HCT116 (cell line): ENCODE results near the gene RTN4RL2. TPM values are rescaled to one million over a fixed set of nuclear protein-coding genes. Genes with fewer than 3 reads are reported as not detected.

Source experiments
- ATAC-seq: fragments of 200-7000 bp; cut with Tn5 transposase; 2 replicates; pipeline ENCODE4 v1.9.1; 2020; ENCODE audit warnings: mild to moderate bottlenecking, moderate library complexity
- BruUV-seq: library from RNA; stranded (reverse); fragments of 400-500 nt; replicated peaks from 2 replicates; lab custom pipeline; 2021; lab: Mats Ljungman, UMichigan
- CTCF ChIA-PET: fragments of 300-600 bp; sonication (Branson Sonifier 250); formaldehyde crosslinking; loops from one replicate; lab custom pipeline; 2021; ENCODE audit warnings: antibody characterized with exemption; lab: Charles Lee
- POLR2A ChIA-PET: fragments of 300-600, 350-600 bp; sonication (Branson Sonifier 250); formaldehyde crosslinking; loops from one replicate; lab custom pipeline; 2021; ENCODE audit warnings: antibody characterized with exemption; lab: Charles Lee
- RAD21 ChIA-PET, 2 experiments: fragments of 300-600 bp; sonication (Branson Sonifier 250); formaldehyde crosslinking; loops; one replicate each; lab custom pipeline; 2023; ENCODE audit warnings: low total read pairs in 2 of 2; ENCODE audit not compliant: uncharacterized antibody in 2 of 2, unreplicated experiment in 2 of 2, low non-redundant PET in 1 of 2; lab: Charles Lee
- DNase-seq: peaks from one replicate; pipeline ENCODE4 v3.0.0-alpha.2; 2010; ENCODE audit warnings: low read depth, low spot score
- H2AFZ ChIP-seq: fragments of 200-600 bp; shearing (Covaris generic), sonication (generic); 2 replicates; pipeline ENCODE4 v1.6.1; 2017; ENCODE audit warnings: low read depth, mixed run types, mixed read lengths, antibody characterized with exemption, low read length; ENCODE audit not compliant: poor library complexity, severe bottlenecking
- H3K27ac ChIP-seq: 2 replicates; pipeline ENCODE4 v1.5.1; 2012; ENCODE audit warnings: low read depth, low read length
- H3K27me3 ChIP-seq: fragments of 200-600 bp; sonication (generic); 2 replicates; pipeline ENCODE4 v1.6.1; 2016; ENCODE audit warnings: mixed run types, low read length, mixed read lengths; ENCODE audit not compliant: insufficient read depth
- H3K36me3 ChIP-seq, 2 experiments: fragments of 200-500 bp in 1 of 2; fragments of 200-600 bp in 1 of 2; sonication (Bioruptor generic) in 1 of 2; sonication (generic) in 1 of 2; 2 replicates each; pipeline versions ENCODE4 v1.5.1 to v1.6.1; 2014 to 2016; ENCODE audit warnings: low read length in 2 of 2, inconsistent platforms in 1 of 2, mixed read lengths in 1 of 2, mixed run types in 1 of 2; ENCODE audit not compliant: insufficient read depth in 2 of 2, control insufficient read depth in 1 of 2
- H3K4me1 ChIP-seq, 2 experiments: fragments of 200-600 bp in 1 of 2; sonication (generic) in 1 of 2; 2 replicates each; pipeline versions ENCODE4 v1.5.1 to v1.6.1; 2012 to 2017; ENCODE audit warnings: low read length in 2 of 2, inconsistent platforms in 1 of 2, mild to moderate bottlenecking in 1 of 2, mixed read lengths in 1 of 2, mixed run types in 1 of 2, moderate library complexity in 1 of 2; ENCODE audit not compliant: insufficient read depth in 2 of 2, control insufficient read depth in 1 of 2
- H3K4me2 ChIP-seq: fragments of 200-600 bp; sonication (generic); 2 replicates; pipeline ENCODE4 v1.6.1; 2017; ENCODE audit warnings: mixed run types, low read length, mixed read lengths
- H3K4me3 ChIP-seq, 2 experiments: fragments of 200-600 bp in 1 of 2; sonication (generic) in 1 of 2; replicated peaks in 1 of 2; 2 replicates each; pipeline ENCODE4 v1.5.1; 2011 to 2016; ENCODE audit warnings: low read length in 2 of 2, control low read depth in 1 of 2, low read depth in 1 of 2, mild to moderate bottlenecking in 1 of 2, mixed read lengths in 1 of 2, mixed run types in 1 of 2
- H3K79me2 ChIP-seq: fragments of 200-600 bp; sonication (generic); 2 replicates; pipeline ENCODE4 v1.6.1; 2017; ENCODE audit warnings: mild to moderate bottlenecking, mixed run types, low read length, moderate library complexity, mixed read lengths; ENCODE audit not compliant: insufficient read depth
- H3K9ac ChIP-seq: fragments of 200-600 bp; sonication (generic); 2 replicates; pipeline ENCODE4 v1.6.1; 2016; ENCODE audit warnings: low read length, mixed read lengths
- H3K9me2 ChIP-seq: fragments of 200-600 bp; sonication (generic), shearing (Covaris generic); 2 replicates; pipeline ENCODE4 v1.6.1; 2017; ENCODE audit warnings: mixed run types, mild to moderate bottlenecking, moderate library complexity; ENCODE audit not compliant: insufficient read depth
- H3K9me3 ChIP-seq, 2 experiments: fragments of 200-500 bp in 1 of 2; fragments of 200-600 bp in 1 of 2; sonication (Bioruptor generic) in 1 of 2; sonication (generic) in 1 of 2; 2 replicates each; pipeline ENCODE4 v1.6.1; 2014 to 2017; ENCODE audit warnings: low read length in 2 of 2, mixed read lengths in 2 of 2, inconsistent platforms in 1 of 2, low read depth in 1 of 2, mild to moderate bottlenecking in 1 of 2, mixed run types in 1 of 2, moderate library complexity in 1 of 2; ENCODE audit not compliant: control insufficient read depth in 1 of 2, insufficient read depth in 1 of 2
- H4K20me1 ChIP-seq: fragments of 200-600 bp; sonication (generic), shearing (Covaris generic); 2 replicates; pipeline ENCODE4 v1.6.1; 2017; ENCODE audit warnings: mixed run types, mild to moderate bottlenecking, moderate library complexity; ENCODE audit not compliant: insufficient read depth
- CBX3 ChIP-seq: IDR thresholded peaks from 2 replicates; pipeline ENCODE4 v1.6.1; 2012; ENCODE audit warnings: low read depth
- CEBPB ChIP-seq: IDR thresholded peaks from 2 replicates; pipeline ENCODE4 v1.6.1; 2012; ENCODE audit warnings: low read depth
- ELF1 ChIP-seq: IDR thresholded peaks from 2 replicates; pipeline ENCODE4 v1.6.1; 2012; ENCODE audit warnings: low read depth, borderline replicate concordance
- EZH2phosphoT487 ChIP-seq: fragments of 200-600 bp; IDR thresholded peaks from 2 replicates; pipeline ENCODE4 v1.6.1; 2018; ENCODE audit warnings: antibody characterized with exemption, borderline replicate concordance
- POLR2A ChIP-seq: IDR thresholded peaks from 2 replicates; pipeline ENCODE4 v1.7.0; 2011; ENCODE audit warnings: borderline replicate concordance; ENCODE audit not compliant: insufficient read depth, insufficient read length; ENCODE audit errors: extremely low read depth
- POLR2AphosphoS5 ChIP-seq: IDR thresholded peaks from 2 replicates; pipeline ENCODE4 v1.6.1; 2011; ENCODE audit warnings: mild to moderate bottlenecking, low read depth, low read length, moderate library complexity
- RAD21 ChIP-seq: IDR thresholded peaks from 2 replicates; pipeline ENCODE4 v1.6.1; 2012; ENCODE audit warnings: low read depth, mild to moderate bottlenecking
- SP1 ChIP-seq: IDR thresholded peaks from 2 replicates; pipeline ENCODE4 v1.6.1; 2012; ENCODE audit warnings: low read depth
- SRF ChIP-seq: IDR thresholded peaks from 2 replicates; pipeline ENCODE4 v1.6.1; 2012; ENCODE audit warnings: low read depth
- TCF7L2 ChIP-seq: IDR thresholded peaks from 2 replicates; pipeline ENCODE4 v1.7.0; 2011; ENCODE audit warnings: borderline replicate concordance, inconsistent platforms; ENCODE audit not compliant: insufficient read depth, insufficient read length; ENCODE audit errors: extremely low read depth
- ZFX ChIP-seq: fragments of 450-650 bp; IDR thresholded peaks from 2 replicates; pipeline ENCODE4 v1.6.1; 2017
- intact Hi-C: fragments of 100-400 bp; cut with micrococcal nuclease; formaldehyde crosslinking; loops from 2 replicates; pipeline ENCODE4 v1.10.0; 2022
- total RNA-seq: library from RNA; stranded (reverse); gene quantifications from one replicate; pipeline ENCODE4 v1.2.1, GENCODE V29; 2021; ENCODE audit not compliant: unreplicated experiment
- TF ChIP-seq, protein P1 (sequence below): IDR thresholded peaks from 2 replicates; pipeline ENCODE4 v1.6.1; 2012; ENCODE audit warnings: low read depth
- TF ChIP-seq, protein P2 (sequence below): IDR thresholded peaks from 2 replicates; pipeline ENCODE4 v1.6.1; 2012
- TF ChIP-seq, protein P3 (sequence below), 3 experiments: fragments of 200-600 bp in 1 of 3; sonication (generic) in 1 of 3; IDR thresholded peaks in 2 of 3; conservative IDR thresholded peaks in 1 of 3; 2 replicates each; pipeline ENCODE4 v1.5.1; 2012 to 2017; ENCODE audit warnings: low read depth in 2 of 3, low read length in 2 of 3, antibody characterized with exemption in 1 of 3, borderline replicate concordance in 1 of 3, control low read depth in 1 of 3, mild to moderate bottlenecking in 1 of 3, mixed read lengths in 1 of 3, mixed run types in 1 of 3, moderate library complexity in 1 of 3; ENCODE audit not compliant: insufficient read depth in 1 of 3

RTN4RL2 gene
- total RNA-seq, 1 experiment from 2014 or later = 24.0 TPM

GRCh38 chr11:57471496-57471895, 11.2 kb downstream of the RTN4RL2 start (continued):
- TF ChIP-seq, protein P1, sequence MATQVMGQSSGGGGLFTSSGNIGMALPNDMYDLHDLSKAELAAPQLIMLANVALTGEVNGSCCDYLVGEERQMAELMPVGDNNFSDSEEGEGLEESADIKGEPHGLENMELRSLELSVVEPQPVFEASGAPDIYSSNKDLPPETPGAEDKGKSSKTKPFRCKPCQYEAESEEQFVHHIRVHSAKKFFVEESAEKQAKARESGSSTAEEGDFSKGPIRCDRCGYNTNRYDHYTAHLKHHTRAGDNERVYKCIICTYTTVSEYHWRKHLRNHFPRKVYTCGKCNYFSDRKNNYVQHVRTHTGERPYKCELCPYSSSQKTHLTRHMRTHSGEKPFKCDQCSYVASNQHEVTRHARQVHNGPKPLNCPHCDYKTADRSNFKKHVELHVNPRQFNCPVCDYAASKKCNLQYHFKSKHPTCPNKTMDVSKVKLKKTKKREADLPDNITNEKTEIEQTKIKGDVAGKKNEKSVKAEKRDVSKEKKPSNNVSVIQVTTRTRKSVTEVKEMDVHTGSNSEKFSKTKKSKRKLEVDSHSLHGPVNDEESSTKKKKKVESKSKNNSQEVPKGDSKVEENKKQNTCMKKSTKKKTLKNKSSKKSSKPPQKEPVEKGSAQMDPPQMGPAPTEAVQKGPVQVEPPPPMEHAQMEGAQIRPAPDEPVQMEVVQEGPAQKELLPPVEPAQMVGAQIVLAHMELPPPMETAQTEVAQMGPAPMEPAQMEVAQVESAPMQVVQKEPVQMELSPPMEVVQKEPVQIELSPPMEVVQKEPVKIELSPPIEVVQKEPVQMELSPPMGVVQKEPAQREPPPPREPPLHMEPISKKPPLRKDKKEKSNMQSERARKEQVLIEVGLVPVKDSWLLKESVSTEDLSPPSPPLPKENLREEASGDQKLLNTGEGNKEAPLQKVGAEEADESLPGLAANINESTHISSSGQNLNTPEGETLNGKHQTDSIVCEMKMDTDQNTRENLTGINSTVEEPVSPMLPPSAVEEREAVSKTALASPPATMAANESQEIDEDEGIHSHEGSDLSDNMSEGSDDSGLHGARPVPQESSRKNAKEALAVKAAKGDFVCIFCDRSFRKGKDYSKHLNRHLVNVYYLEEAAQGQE = no peak
- TF ChIP-seq, protein P2, sequence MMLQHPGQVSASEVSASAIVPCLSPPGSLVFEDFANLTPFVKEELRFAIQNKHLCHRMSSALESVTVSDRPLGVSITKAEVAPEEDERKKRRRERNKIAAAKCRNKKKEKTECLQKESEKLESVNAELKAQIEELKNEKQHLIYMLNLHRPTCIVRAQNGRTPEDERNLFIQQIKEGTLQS = no peak
- no peak for TF ChIP-seq ZFX
- no peak for TF ChIP-seq CBX3
- TF ChIP-seq CEBPB = no peak
- no peak for TF ChIP-seq POLR2AphosphoS5
- no peak for TF ChIP-seq POLR2A

GRCh38 chr11:57473285-57473841, 13.0 kb downstream of the RTN4RL2 start:
- ChIA-PET CTCF (interaction anchor here (0.6 to 1.2 kb wide), 4 partner anchors 15 to 155 kb away, joined by 3 to 4 read pairs (median 3); no protein-coding TSS in a partner anchor), RAD21 (no interaction called here), POLR2A (no interaction called here)
- no peak for ATAC-seq
- TF ChIP-seq TCF7L2 (no peak), EZH2phosphoT487 (no peak), RAD21 (no peak), CEBPB (no peak), SP1 (no peak), POLR2AphosphoS5 (no peak), SRF (no peak), ELF1 (no peak)
- TF ChIP-seq, protein P3, sequence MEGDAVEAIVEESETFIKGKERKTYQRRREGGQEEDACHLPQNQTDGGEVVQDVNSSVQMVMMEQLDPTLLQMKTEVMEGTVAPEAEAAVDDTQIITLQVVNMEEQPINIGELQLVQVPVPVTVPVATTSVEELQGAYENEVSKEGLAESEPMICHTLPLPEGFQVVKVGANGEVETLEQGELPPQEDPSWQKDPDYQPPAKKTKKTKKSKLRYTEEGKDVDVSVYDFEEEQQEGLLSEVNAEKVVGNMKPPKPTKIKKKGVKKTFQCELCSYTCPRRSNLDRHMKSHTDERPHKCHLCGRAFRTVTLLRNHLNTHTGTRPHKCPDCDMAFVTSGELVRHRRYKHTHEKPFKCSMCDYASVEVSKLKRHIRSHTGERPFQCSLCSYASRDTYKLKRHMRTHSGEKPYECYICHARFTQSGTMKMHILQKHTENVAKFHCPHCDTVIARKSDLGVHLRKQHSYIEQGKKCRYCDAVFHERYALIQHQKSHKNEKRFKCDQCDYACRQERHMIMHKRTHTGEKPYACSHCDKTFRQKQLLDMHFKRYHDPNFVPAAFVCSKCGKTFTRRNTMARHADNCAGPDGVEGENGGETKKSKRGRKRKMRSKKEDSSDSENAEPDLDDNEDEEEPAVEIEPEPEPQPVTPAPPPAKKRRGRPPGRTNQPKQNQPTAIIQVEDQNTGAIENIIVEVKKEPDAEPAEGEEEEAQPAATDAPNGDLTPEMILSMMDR (IDR thresholded peaks at IDR 0.05 in 2 of 3, conservative IDR thresholded peaks at IDR 0.05 in 1 of 3; ENCODE audit: borderline replicate concordance in 1 of 3, insufficient read depth in 1 of 3, low read depth in 2 of 3, low read length in 2 of 3) = no peak
- no peak overlapping the region for H3K9ac ChIP-seq
- H3K4me2 ChIP-seq = no peak overlapping the region
- no peaks in the 10 kb centered on the region for H4K20me1 ChIP-seq
- H3K9me2 ChIP-seq = no peaks in the 10 kb centered on the region
- no peaks in the 10 kb centered on the region for H3K9me3 ChIP-seq
- H3K79me2 ChIP-seq = no peaks in the 10 kb centered on the region
- no peaks in the 10 kb centered on the region for H3K4me1 ChIP-seq
- intact Hi-C loops = no loop called here
- no peak overlapping the region for H3K4me3 ChIP-seq
- peaks cover 0 to 5% of the 10 kb centered on the region in 2 experiments; a peak in 2 of 4 replicates for H3K36me3 ChIP-seq
- no peak overlapping the region for H2AFZ ChIP-seq
- H3K27ac ChIP-seq = no peak overlapping the region
- no TSS peak for BruUV-seq
- DNase-seq = no peak
- no peaks in the 10 kb centered on the region for H3K27me3 ChIP-seq
